GM18951 (cell line): ENCODE results near the gene ALK.

Source experiments
- POLR2A ChIP-seq: IDR thresholded peaks from 4 replicates; pipeline ENCODE4 v1.6.1; 2011; ENCODE audit warnings: mild to moderate bottlenecking; ENCODE audit not compliant: insufficient read length, insufficient read depth; ENCODE audit errors: extremely low read depth
- in situ Hi-C: fragments of 300-500 bp; cut with MboI; formaldehyde crosslinking; loops from one replicate; pipeline ENCODE4 v1.12.0; 2022; ENCODE audit warnings: low sequenced_read_pairs, mixed read lengths, inconsistent platforms; ENCODE audit not compliant: unreplicated experiment

ALK gene

DNA sequence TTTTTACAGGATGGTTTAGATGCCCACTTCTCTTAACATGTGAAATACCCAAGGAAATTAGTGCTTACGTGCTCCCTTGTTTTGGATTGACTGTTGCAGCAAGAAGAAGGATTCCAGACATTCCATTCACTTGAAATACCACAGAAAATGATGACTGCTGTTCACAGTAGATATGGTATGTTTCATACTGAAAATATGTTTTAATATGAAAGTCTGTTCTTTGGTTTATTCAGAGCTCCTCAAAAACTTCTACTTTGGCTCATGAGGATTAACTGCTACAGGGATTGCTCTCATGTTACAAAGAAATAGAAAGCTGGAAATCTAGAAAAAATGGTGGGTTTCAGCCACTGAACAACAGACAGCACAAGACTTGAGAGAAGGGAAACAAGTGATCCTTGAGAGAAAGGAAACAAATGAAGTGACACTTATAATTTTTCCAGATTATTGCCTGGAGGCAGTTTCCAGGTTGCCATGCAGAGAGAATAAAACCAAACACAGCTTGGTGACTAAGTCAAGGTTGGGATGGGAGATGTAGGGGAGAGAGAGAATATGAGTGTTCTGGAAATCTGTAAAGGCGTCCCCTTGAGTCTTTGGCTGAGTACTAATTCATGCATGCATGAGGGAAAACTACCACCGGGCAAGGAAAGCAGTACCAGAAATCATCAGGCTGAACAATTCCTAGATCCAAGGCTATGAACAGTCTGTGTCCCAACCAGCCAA, 458.0 kb downstream of the ALK start:
- in situ Hi-C loops, result no loop called here
- TF ChIP-seq POLR2A, result no peak

DNA sequence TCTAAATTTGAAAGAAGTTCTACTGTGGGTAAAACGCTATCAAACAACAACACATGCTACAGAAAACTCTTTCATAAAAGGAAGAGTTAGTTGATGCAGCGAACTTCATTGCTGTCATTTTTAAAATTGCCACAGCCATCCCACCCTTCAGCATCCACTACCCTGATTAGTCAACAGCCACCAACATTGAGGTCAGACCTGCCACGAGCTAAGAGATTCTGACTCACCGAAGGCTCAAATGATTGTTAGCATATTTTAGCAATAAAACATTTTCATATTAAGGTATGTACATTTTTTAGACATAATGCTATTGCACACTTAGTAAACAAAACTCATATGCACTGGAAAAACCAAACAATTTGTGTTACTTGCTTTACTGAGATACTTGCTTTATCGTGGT, 459.1 kb downstream of the ALK start:
- TF ChIP-seq POLR2A, result no peak
- in situ Hi-C loops, result no loop called here

DNA sequence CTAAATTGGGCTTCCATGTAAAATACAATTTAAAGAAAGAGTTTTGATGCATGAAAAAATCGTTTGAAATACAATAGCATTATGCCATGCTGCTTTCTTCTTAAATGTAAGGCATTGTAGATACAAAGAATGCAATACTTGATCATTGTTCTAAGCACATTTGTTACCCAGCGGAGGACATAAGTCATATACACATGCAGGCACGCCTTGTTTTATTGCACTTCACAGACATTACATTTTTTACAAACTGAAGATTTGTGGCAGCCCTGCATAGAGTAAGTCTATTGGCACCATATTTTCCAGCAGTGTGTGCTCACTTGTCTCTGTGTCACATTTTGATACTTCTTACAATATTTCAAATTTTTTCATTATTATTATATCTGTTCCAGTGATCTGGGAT, 461.2 kb downstream of the ALK start:
- TF ChIP-seq POLR2A, result no peak
- in situ Hi-C loops, result no loop called here

DNA sequence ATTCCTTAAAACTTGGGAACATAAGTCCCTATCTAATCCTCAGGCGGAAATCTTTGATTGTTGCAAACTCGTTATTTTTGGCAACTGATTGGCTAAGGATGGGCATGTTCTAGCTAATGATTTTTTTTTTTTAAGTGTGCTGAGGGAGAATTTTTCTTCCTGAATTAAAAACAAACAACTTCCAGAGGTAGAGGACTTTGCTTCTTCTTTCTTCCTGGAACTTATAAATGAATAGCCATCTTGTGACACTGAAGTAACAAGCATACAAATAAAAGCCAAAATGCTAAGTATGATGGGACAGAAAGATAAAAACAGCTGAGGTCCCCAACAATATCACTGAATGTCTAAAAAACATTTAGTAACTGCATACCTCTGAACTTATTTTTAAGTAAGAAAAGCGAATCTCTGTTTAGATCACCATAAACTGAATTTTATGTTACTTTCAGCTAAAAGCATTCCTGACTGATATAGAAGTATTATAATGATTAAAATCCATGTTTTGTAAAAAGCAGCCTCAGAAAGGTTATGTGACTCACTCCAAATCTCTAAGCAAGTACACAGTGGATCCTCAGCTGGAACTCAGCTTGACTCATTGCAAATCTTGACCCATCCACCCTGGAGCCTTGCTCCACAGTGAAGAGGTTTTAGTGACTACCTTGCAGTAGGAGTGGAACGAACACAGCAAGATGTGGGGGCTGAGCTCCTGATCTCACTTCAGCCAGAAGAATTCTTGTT, 461.8 kb downstream of the ALK start:
- TF ChIP-seq POLR2A, result no peak
- in situ Hi-C loops, result no loop called here

DNA sequence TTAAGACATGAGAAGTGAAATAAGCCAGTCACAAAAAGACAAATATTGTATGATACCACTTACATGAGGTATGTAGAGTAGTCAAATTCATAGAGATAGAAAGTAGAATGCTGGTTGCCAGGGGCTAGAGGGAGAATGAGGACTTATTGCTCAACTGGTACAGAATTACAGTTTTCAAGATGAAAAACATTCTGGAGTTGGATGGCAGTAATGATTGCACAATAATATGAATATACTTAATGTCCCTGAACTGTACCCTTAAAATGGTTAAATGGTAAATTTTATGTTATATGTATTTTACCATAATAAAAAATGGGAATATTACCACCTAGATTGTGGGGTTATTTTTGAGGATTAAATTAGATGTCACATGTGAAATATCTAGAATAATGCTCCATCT, 465.0 kb downstream of the ALK start:
- no peak for TF ChIP-seq POLR2A
- in situ Hi-C loops, result no loop called here

DNA sequence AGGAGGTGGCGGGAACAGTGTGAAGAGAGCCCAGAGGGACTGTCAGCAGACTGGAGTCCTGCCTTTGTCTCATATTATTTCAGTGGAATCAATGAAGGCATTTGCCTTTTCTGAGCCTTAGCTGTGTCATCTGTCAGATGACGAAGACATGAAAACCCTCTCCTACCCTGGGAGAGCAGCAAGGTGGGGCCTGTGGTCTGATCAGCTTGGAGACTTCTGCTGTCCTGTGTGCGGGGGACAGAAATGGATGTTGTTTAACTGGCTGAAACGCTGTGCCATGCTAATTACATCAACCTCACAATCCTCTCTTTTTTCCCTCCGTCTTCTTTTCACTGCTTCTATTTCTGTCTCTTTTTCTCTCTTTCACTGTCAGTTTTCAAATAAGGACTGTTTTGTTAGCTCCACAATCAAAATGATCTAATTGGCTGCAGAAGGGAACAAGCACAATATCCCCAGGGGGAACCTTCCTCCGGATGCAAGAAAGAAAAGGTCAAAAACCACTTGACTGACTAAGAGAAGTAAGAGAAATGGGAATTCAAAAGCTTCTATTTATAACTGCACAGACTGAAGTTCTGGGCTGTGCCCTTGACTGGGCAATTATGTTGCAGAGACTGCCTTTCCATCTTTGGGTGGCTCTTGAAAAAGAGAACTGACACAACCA, 466.1 kb downstream of the ALK start:
- in situ Hi-C loops, result no loop called here
- TF ChIP-seq POLR2A, result no peak

DNA sequence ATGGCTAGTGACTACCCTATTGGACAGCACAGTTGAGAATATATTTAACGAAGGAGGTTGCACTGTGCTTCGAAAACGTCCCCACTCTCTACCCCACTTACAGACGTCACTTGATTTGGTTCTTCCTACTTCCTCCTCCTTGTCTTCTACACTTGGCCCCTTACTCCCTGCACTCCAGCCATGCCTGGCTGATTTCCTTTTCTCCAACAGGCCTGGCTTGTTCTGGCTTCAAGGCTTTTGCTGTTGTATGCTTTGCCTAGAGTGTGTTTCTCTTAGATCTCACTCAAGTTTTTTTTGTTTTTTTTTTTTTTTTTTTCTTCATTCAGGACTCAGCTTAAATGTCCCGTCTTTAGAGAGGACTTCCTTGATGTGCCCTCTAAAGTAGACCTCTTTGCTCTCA, 469.4 kb downstream of the ALK start:
- in situ Hi-C loops, result no loop called here
- no peak for TF ChIP-seq POLR2A

DNA sequence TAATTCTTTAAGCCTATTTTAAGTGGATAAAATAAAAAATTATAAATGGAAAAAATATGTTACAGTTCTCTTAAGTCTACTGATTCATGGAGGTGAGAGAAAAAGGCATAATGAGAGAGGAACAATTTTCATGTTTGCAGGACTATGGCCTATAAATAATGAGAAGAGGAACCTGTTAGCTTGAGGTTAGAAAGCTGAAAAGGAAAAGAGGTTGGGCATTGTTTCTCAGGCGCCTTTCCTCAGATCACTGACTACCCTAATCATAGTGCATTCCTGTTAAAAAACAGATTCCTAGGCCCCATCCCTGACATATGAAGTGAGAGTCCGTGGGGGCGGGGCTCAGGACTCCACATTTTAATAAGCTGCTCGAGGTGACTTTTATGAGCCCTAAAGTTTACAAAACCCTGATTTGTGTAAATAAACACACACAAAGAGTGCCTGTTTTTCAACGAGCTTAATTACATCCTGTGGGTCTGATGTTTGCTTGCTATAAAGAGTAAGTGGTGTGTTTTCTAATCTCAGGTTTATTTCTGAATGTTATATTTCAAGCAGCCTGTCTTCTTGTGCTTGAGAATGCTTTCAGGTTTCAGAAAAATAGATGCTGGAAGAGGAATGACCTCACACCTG, 470.7 kb downstream of the ALK start:
- in situ Hi-C loops, result no loop called here
- no peak for TF ChIP-seq POLR2A

DNA sequence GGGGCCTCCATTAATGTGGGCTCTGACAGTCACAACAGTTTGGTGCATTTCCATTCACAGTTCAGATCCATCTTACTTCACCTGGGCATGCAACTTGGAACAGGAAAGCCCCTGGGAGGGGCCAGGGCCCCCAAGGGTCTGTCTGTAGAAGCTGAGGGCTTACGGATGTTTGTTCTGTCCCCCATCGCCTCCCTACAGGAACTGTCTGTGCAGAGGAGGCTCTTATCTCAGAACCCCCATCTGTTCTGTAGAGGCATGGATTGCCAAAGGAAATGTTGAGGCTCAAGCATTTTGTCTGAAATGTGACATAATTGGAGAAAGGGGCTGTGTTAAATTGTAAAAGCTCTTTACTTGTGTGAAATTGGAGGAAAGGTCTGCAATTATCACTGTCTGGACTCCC, 471.9 kb downstream of the ALK start:
- TF ChIP-seq POLR2A, result no peak
- in situ Hi-C loops, result no loop called here

DNA sequence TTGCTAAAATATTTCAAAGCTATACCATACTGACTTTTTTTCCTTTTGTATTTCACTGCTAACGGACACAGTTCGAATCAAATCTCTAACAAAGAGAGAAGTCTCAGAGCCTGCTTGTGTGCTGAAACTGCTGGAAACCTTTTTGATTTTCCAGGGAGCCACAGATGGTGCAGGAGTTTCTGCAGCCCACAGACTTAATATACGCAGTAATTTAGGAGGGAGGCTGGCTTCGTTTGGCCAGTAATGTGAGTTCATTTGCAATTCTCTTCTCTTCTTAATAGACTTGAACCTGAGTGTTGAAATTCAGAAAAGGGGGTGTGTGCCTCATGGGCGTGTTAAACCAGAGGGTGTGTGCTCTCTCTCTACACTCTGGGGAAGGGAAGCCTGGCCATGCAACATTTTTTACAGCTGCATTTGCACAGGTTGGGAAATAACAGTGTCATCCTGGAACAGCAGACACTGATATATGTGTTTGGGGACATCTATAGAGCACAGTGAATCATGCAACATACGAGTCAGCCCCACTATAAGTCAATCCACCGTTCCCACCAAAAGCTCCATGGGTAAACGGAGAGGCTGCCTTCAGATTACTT, 473.2 kb downstream of the ALK start:
- no peak for TF ChIP-seq POLR2A
- in situ Hi-C loops, result no loop called here

DNA sequence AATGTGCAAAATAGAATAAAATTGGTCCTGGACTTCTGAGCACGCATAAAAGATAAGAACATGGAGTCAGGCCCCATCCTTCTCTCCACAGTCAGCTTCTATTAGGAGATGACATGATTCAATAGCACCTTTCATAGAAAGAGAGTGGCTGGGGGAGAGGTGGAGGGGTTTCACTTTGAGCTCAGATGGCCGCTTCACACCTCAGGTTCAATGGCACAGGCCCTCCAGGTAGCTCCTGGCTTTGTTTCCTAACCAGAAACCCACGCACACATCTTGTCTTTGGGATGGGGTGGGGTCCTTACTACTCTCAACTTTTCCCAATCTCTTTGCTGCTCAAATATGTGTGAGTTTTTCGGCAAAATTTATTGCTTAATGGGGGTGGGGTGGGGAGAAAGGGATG, 473.9 kb downstream of the ALK start:
- in situ Hi-C loops, result no loop called here
- no peak for TF ChIP-seq POLR2A

DNA sequence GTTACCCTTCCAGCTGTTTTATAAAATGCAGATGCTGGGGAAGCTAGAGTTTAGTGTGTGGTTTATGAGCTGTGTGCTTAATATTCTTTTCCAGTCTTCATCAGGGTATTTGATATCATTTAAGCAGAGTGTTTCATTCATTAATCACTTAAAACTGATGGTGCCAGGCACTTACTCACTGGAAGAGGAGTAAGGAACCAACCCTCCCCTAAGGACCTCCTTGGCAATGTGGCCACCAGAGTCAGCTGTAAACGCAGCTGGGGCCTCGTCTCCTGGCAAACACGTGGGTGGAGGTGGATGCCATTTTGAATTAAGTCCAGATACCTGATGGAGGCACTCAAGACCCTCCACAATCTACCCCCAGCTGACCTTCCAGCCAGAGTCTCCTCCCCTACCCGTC, 474.5 kb downstream of the ALK start:
- TF ChIP-seq POLR2A, result no peak
- in situ Hi-C loops, result no loop called here

DNA sequence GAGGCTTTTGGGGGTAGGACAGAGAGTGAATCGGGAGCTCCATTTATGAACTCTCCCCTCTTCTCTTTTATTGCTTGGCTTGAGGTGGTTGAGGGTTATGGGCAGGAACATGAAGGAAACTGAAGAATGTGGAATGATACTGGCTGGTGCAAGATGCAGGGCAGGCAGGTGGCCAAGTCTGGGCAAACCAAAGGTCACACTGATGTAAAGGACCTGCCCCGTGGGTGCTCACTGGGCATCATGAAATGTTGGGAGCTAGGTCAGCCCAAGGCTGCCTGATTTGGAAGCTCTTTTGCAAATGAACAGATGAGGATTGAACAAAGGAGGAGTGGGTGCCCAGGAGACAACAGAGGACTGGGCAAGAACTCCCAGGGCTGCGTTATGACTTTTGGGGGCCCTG, 477.2 kb downstream of the ALK start:
- no peak for TF ChIP-seq POLR2A
- in situ Hi-C loops, result no loop called here
